ENCODE measurements around the gene SMIM44.
"Not testable (repeated sequence)": the region's sequence is repeated elsewhere in the genome, so short reads cannot be mapped to it uniquely, and the experiment has no call there.

Gene SMIM44

DNA sequence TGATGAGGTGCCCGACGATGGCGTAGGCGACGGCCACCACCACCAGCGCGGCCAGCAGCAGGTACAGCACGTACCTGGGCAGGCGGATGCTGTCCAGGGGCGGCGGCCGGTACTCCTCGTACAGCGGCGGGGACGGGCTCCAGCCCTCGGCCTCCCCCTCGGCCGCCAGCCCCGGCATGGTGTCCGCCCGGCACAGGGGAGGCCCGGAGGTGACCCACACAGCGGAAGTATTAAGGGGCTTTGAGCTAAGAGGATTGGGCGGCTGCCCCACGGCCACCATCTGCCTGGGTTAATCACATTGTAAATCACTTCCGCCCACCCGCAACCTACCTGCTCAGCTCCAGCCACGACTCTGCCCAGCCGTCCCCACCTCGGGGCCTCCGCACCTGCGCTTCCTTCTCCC is at the start of gene SMIM44:
SMIM44 (minus strand) TSS at position 216 of the 403 bp plus-strand sequence; CDS start at position 178, 38 bp downstream.
- no peak for DNase-seq

DNA sequence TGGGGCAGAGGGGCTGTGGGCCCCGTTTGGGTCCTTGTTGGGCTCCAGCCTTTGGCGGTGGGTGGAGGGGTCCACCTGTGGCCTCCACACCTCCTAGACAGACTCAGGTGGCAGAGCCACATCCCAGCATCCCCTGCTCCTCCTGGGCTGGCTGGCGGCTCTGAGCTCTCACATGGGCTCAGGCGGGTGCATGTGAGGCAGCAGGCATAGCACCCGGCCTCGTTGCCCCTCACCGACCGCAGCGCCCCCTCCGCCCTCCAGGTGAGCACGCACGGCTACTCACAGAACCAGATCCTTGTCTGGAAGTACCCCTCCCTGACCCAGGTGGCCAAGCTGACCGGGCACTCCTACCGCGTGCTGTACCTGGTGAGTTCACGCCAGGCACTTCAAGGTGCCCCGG is 49.8 kb upstream of the SMIM44 start:
- no peak for DNase-seq

DNA sequence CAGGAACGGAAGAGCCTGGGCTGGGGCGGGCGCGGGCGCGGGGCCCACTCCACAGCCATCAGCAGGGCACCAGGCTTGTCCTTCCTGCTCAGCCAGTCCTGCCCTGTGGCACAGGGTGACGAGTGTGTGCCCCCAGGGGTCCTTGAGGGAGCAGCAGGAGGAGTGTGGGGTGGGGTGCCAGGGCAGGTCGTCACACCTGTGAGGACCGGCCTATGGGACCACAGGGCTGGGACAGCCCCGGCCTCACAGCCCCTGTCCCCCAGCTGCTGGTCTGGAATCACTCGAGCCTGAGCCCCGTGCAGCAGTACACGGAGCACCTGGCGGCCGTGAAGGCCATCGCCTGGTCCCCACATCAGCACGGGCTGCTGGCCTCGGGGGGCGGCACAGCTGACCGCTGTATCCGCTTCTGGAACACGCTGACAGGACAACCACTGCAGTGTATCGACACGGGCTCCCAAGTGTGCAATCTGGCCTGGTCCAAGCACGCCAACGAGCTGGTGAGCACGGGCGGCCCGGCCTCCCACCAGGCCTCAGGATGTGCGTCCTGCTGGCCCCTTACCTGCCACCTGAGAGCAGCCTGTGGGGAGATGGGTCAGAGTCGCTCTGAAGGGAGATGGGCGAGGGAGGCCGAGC is 49.0 kb upstream of the SMIM44 start:
- no peak for DNase-seq

DNA sequence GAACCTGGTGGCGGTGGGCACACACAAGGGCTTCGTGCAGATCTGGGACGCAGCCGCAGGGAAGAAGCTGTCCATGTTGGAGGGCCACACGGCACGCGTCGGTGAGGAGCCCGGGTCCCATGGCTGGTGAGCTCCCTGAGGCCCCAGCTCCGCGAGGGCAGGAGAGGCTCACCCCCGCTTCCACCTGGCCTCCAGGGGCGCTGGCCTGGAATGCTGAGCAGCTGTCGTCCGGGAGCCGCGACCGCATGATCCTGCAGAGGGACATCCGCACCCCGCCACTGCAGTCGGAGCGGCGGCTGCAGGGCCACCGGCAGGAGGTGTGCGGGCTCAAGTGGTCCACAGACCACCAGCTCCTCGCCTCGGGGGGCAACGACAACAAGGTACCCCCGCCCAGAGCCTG is 48.5 kb upstream of the SMIM44 start:
- DNase-seq, result no peak

DNA sequence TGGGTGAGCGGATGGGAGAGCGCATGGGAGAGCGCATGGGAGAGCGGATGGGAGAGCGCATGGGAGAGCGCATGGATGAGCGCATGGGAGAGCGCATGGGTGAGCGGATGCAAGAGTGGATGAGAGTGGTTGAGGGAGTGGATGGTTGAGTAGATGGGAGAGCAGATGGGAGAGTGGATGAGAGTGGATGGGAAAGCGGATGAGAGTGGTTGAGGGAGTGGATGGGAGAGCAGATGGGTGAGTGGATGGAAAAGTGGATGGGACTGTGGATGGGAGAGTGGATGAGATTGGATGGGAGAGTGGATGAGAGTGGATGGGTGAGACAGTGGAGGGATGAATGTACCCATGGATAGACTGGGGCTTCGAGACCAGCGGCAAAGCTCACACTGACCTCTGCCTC is 47.1 kb upstream of the SMIM44 start:
- DNase-seq, result no peak

DNA sequence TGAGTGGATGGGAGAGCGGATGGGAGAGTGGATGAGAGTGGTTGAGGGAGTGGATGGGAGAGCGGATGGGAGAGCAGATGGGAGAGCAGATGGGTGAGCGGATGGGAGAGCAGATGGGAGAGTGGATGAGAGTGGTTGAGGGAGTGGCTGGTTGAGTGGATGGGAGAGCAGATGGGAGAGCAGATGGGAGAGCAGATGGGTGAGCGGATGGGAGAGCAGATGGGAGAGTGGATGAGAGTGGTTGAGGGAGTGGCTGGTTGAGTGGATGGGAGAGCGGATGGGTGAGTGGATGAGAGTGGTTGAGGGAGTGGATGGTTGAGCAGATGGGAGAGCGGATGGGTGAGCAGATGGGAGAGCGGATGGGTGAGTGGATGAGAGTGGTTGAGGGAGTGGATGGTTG is 46.1 kb upstream of the SMIM44 start:
- DNase-seq, result not testable (repeated sequence)

DNA sequence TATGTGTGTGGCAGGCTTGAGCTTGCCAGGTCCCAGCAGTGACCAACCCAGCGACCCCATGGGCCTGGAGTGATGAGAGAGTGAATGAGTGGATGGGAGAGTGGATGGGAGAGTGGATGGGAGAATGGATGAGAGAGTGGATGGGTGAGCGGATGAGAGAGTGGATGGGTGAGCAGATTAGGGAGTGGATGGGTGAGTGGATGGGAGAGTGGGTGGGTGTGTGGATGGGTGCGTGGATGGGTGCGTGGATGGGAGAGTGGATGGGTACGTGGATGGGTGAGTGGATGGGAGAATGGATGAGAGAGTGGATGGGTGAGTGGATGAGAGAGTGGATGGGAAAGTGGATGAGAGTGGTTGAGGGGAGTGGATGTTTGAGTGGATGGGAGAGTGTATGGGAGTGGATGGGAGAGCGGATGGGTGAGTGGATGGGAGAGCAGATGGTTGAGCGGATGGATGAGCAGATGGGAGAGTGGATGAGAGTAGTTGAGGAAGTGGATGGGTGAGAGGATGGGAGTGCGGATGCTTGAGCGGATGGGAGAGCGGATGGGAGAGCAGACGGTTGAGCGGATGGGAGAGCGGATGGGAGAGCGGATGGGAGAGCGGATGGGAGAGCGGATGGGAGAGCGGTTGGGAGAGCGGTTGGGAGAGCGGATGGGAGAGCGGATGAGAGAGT is 45.4 kb upstream of the SMIM44 start:
- DNase-seq, result no peak

DNA sequence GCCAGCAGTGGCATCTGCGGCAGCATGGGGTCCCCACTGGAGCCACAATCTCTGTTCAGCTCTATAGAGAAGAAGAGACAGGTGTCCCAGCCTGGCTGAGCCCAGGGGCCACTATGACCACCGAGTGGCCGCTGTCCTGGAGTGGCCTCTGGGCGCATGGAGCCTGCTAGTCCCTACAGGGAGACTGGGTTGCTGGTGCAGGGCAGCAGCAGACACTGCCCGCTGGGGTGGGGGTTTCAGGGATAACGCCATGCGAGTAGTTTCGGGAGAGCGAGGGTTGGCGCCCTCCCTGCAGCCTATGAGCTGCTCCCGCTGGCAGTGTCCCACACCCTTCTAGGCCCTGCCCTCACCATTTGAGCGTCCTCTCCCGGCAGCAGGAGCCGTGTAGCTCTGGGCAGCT is 44.8 kb upstream of the SMIM44 start:
- no peak for DNase-seq

DNA sequence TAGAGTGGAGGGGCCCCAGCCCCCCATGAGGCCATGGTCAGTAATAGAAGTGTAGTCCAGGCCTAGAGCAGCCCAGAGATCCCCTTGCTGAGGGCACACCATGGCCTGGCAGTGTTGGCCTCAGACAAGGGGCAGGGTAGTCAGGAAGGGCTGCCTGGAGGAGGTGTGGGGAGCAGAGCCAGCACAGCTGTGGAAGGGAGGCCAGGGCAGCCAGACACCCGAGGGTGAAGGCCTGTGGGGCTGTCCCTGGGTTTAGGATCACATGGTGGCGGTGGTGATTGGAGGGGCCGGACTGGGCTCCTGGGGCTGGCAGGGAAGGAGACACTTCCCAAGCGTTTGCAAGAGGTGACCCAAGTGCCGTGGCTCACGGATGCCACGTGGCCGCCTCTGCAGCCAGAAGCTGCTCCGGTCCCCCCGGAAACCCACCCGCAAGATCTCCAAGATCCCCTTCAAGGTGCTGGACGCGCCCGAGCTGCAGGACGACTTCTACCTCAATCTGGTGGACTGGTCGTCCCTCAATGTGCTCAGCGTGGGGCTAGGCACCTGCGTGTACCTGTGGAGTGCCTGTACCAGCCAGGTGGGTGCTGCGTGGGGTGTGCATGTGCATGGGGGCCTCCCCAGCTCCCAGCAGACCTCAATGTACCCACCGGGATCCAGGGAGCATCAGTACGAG is 44.1 kb upstream of the SMIM44 start:
- DNase-seq, result no peak

DNA sequence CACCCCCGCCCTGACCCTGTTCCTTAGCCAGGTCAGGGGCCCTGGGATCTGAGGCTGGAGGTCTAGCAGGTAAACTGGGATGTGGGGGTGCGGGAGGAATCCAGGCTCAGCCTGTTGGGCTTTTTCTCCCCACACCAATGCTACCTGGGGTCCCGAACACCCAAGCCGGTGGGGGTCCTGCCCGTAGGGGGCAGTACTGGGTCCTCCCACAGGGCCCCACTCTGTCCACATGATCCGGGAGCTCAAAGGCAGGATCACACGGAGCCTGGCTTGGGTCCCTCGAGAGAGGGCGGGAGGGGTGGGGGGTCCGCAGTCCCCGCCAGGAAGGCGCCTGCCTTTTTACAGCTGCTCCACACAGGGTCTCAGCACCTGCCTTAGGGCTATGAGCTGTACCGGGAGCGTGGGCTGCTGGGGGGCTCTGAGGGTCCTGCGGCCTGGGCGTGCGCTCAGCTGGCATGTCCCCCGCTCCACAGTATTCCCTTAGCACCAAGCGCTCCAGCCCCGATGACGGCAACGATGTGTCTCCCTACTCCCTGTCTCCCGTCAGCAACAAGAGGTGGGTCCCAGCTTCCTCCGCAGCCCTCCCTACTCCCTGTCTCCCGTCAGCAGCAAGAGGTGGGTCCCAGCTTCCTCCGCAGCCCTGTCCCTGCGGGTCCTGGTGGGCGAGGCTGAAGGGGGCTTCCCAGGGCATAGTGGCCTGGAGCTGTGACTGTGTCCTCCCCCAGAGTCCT is 43.4 kb upstream of the SMIM44 start:
- DNase-seq, result no peak

DNA sequence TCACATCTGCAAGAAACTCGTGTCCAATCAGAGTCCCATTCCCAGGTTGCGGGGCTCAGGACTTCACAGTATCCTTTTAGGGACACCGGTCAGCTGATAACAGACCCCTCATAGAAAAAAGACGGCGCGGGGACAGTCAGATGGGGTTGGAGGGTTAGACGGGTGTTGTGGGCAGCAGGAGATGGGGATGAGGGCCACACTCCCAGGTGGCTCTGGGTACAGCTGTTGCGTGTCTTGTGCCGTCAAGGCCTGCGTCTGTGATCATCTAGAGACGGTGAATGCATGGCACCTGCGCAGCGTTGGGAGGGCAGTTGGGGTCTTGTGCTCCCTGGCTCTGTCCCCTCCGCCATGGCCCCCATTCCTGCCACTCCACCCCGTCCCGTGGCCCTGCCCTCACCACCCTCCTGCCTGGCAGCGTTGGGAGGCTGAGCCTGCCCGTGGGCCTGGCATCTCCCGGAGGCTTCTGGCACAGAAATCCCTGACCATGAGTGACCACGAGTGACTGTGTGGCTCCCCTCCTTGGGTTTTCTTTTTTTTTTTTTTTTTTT is 41.7 kb upstream of the SMIM44 start:
- no peak for DNase-seq

DNA sequence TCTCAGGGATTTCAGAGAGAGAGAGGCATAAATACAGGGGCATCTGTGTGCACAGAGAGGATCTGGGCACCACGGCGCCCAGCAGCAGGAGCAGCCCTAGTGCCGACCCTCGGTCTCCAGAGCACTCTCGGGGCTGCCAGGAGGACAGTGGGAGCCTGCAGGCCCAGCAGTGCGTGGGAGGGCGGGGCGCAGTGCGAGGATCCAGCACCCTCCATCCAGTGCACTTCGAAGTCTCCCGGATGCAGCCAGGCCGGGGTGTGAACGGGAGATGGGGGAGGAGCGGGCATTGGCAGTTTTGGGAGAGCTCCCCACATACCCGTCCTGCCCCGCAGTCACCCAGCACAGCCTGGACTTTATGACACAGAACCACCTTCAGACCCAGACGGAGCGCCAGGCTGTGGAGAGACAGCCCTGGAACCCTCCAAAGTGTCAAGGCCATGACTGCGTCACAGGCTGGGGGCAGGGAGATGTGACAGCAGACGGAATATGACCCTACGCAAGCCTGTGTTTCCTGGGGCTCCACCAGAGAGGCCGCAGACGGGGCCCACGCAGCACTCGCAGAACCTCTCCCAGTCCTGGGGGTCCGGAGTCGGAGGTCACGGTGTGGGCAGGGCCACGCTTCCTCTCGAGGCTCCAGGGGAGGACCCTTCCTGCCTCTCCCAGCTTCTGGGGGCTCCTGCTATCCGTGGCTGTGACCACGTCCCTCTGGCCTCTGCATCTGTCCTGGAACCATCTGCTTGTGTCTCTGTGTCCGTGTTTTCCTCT is 41.0 kb upstream of the SMIM44 start:
- DNase-seq, result no peak

DNA sequence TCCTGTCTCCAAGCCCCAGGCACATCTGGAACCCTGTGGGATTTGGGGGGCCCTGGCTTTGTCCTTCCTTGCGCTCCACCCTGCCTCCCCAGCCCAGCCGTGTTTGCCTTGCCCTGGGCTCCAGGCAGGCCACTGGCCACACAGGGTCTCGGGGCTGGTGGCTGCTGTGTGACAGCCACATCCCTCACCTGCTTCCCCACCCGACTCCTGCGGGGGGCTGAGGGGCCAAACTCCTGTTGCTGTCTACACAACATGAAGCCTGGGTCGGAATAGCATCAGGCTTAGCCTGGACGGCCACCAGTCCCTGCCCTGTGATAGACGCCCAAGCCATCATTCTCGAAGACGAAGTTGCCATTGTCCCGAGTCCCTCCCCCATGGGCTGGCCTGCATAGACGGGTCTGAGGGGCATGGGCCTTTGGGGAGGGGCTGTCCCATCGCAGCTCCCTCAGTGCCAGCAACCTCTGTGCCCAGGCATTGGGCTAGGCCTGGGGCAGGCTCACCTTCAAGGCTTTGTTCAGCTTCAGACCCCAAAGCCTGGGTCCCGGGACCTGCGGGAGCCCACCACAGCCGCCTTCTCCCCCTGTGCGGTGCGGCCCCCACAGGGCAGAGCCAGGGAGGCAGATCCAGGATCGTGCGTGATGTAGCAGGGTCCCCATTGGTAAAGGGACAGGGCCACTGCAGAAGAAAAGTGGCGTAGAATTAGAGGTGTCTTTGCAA is 40.3 kb upstream of the SMIM44 start:
- DNase-seq, result no peak

DNA sequence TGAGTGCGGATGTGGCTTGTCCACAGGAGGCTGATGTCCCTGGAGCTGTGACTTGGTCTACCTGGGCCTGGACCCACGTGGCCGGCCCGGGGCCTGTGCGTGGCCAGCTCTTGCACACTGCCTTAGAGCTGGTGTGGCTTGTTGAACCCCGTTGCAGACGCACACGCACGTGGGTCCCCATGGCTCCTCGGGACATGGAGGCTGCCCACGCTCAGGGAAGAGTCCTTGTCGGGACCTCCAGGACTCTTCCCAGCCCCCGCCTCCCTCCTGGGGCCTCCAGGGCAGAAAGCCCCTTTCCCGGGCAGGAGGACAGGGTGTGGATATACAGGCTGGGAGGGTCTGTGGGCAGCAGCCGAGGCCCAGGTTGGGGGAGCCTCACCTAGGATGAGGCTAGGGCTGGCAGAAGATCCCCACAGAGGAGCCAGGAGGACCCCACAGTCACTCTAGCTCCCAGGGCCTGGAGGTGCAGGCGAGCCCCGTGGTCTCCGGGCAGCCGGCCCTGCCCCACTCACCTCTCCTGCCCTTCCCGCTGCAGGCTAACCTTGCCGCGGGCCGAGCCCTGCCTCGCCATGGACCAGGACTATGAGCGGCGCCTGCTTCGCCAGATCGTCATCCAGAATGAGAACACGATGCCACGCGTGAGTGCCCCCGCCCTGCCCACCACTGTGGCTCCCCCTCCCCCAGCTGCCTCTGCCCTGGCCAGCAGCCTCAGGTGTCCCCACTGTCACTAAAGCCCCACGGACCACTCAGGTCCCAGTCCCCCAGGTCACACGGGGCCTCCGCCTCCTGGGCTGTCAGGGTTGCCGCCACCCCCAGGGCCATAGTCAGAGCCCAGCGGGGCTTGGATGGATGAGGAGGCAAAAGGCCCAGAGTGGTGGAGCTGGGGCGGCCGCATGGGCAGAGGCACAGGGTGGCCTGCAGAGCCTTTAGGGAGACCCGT is 39.5 kb upstream of the SMIM44 start:
- no peak for DNase-seq

DNA sequence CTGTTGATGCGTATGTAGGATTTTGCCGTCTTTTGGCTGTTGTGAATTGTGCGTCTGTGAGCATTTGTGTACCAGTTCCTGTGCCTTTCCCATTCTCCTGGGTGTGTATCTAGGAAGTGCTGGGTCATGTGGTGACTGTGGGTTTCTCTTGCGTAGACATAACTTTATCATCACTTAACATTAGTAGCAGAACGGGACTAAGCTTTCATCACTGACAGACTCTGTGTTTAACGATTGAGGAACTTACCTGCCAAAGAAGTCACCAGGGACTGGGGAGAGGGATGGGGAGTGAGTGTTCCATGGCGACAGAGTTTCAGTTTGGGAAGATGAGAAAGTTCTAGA is 37.8 kb upstream of the SMIM44 start:
- no peak for DNase-seq

DNA sequence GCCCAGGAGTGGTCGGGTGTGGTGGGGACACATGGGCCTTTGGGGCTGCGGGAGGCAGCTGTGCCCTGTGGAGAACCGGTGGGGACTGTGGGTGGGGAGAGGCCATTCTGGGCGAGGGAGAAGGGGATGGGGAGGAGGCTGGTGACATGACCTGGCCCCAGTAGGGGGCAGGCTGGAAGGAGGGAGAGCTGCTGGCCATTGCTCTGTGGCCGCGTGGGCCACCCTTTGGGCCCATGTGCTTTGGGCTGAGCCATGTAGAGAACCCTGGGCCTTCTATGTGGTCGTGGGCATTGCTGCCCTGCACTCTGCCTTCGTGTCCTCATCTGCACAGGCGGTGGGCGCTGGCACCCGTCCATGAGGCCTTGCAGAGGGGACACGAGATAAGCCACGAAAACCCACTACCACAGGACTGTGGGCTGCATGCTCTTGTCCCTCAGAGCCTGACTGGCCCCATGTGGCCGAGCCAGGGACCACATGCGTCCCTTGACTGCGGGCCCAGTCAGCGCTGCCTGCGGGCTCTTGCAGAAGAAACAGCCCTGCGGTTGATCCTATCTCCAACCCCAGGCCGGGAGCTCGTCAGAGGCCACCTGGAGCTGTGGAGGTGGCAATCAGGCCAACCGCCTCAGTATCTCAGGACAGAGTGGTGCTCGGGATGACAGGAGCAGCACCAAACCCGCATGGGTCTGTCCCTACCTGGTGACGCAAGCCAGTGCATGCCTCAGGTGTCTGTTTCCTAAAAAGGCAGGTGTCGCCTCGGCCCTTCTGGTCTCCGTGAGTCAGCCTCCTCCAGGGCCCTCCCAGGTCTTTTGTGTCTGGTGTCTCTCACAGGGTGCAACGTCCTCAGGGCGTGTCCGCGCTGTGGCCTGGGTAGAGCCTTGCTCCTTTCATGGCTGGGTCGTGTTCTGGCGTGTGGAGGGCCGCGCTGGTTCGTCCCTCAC is 37.2 kb upstream of the SMIM44 start:
- no peak for DNase-seq

DNA sequence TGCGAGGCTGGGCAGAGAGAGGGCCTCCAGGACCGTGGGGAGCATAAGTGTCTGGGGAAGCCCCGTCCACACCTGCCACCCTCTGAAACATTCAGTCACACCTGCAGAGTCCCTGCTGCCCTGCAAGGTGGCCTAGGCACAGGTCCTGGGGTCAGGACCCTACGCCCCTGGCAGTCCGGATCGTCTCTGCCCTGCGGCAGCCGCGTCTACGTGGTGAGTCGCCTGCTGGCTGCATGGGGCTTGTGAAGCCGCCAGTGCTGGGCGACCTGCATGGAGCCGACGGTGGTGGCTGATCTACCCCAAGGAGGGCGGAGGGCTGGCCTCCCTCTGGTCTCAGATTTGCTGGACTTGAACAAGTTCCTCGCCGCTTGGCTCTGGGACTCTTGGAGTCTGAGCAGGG is 35.9 kb upstream of the SMIM44 start:
- DNase-seq, result no peak

DNA sequence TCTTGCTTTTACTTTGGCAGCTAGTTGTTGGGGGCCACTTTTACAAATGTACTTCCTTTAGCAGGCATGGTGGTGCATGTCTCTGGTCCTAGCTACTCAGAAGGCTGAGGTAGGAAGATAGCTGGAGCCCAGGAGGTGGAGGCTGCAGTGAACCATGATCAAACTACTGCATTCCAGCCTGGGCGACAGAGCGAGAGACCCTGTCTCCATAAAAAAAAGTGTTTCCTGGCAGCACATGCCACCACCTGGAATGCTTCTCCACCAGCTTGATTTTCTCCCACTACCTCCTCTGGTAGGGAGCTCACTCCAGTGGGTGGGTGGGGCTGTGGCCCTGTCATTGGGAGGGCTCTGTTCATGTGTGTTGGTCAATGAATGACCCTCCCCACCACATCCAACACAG is 35.4 kb upstream of the SMIM44 start:
- DNase-seq, result no peak

DNA sequence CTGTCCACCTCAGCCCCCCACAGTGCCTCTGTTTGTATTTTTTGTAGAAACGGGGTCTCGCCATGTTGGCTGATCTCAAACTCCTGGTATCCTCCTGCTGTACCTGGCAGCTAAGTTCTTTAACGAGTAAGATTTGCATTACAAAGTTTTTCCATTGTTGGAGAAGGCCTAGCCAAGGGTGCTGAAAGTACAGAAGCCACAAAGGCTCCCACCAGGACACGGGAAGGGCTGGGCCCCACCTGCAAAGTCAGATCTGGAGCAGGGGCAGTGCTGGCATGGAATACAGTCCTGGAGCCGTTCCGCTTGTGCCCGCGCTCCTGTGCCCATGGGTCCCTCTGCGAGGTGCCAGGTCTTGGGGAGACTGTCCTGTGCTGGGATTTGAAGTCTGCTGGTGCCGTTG is 35.0 kb upstream of the SMIM44 start:
- no peak for DNase-seq

DNA sequence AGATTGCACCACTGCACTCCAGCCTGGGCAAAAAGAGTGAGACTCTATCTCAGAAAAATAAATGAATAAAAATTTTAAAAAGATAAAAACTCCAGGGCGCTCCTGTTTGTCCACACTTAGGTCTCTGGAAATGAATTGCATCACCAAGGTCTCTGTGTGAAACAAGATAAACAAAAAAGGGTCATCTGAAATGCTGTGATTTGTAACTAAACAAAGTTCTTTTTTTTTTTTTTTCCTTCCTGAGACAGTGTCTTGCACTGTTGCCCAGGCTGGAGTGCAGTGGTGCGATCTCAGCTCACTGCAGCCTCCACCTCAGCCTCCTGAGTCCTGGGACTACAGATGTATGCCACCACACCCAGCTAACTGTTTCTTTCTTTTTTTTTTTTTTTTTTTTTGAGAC is 34.4 kb upstream of the SMIM44 start:
- no peak for DNase-seq
